ENCODE measurements around the gene IL6.

GRCh38 chr7:22718200-22718711, 8.7 kb upstream of the IL6 start:
- TF ChIP-seq POLR2A (IDR thresholded peaks at IDR 0.05; ENCODE audit: low read depth, low read length) (no peak), TAF1 (IDR thresholded peaks at IDR 0.05; ENCODE audit: low read depth, low read length) (no peak), POLR2AphosphoS5 (IDR thresholded peaks at IDR 0.05; ENCODE audit: low read depth, low read length) (no peak), SPI1 (IDR thresholded peaks at IDR 0.05; ENCODE audit: low read depth, low read length) (no peak), PAX5 (IDR thresholded peaks at IDR 0.05; ENCODE audit: insufficient read depth, low read length, severe bottlenecking) (no peak), POU2F2 (IDR thresholded peaks at IDR 0.05; ENCODE audit: low read depth, low read length) (no peak)
